Stimulated activated CD4-positive, alpha-beta T cell treated with anti-CD3 and anti-CD28 coated beads, TNF-alpha, amount 100 ng/mL, for 24 hours (primary cell): ENCODE measurements around the gene TRPT1.

ENCODE experiments used
- DNase-seq, 3 experiments: peaks; one replicate each; pipeline ENCODE4 v3.0.0-alpha.2; 2020; ENCODE audit warnings: low read depth in 3 of 3

Gene TRPT1

GRCh38 chr11:64208796-64209562, 17.0 kb downstream of the TRPT1 start:
- DNase-seq = no peak

GRCh38 chr11:64208086-64208795, 17.7 kb downstream of the TRPT1 start:
- DNase-seq = no peak

- DNase-seq = peak; percentile 62 to 85 (median 69)
Measured at GRCh38 chr11:64207256-64208085, 18.5 kb downstream of the TRPT1 start.

- peak in 2 of 3 experiments; percentile 64 to 88 for DNase-seq
Measured at GRCh38 chr11:64206457-64207255, 19.3 kb downstream of the TRPT1 start, which contains the start of gene FERMT3. Gene FERMT3, plus strand, starts transcription at chr11:64206721. Its CDS starts 644 bp downstream, at chr11:64207365.

GRCh38 chr11:64204464-64204989, 21.5 kb downstream of the TRPT1 start:
- DNase-seq = peak; percentile 51 to 70 (median 62)

- DNase-seq = no peak
Measured at GRCh38 chr11:64204080-64204440, 21.9 kb downstream of the TRPT1 start.

GRCh38 chr11:64203421-64204079, 22.4 kb downstream of the TRPT1 start:
- DNase-seq = no peak

GRCh38 chr11:64202992-64203391, 23.0 kb downstream of the TRPT1 start:
- DNase-seq = no peak

- DNase-seq = no peak
Measured at GRCh38 chr11:64201543-64201942, 24.4 kb downstream of the TRPT1 start.

- no peak for DNase-seq
Measured at GRCh38 chr11:64198511-64198910, 27.5 kb downstream of the TRPT1 start.

- DNase-seq = no peak
Measured at GRCh38 chr11:64196626-64197025, 29.4 kb downstream of the TRPT1 start.

- DNase-seq = no peak
Measured at GRCh38 chr11:64192434-64192833, 33.6 kb downstream of the TRPT1 start.

GRCh38 chr11:64186492-64187165, 39.4 kb downstream of the TRPT1 start:
- peak in 1 of 3 experiments; percentile 35 for DNase-seq

GRCh38 chr11:64185693-64186491, 40.1 kb downstream of the TRPT1 start, which contains the start of gene STIP1:
Gene STIP1, plus strand, starts transcription at chr11:64186171. Its CDS starts 91 bp downstream, at chr11:64186262.
- peak; percentile 95 to 99 (median 97) for DNase-seq

- no peak for DNase-seq
Measured at GRCh38 chr11:64185175-64185692, 40.8 kb downstream of the TRPT1 start.

- no peak for DNase-seq
Measured at GRCh38 chr11:64183890-64184289, 42.1 kb downstream of the TRPT1 start.

- peak in 1 of 3 experiments; percentile 54 for DNase-seq
Measured at GRCh38 chr11:64181506-64182411, 44.2 kb downstream of the TRPT1 start.

- DNase-seq = no peak
Measured at GRCh38 chr11:64180891-64181290, 45.1 kb downstream of the TRPT1 start.
